ENCODE data around the gene TSC2.
A peak's percentile ranks its signal among the peaks of the same experiment; 100 is the strongest.
"Not testable (repeated sequence)": the region's sequence is repeated elsewhere in the genome, so short reads cannot be mapped to it uniquely, and the experiment has no call there.

Gene TSC2

DNA sequence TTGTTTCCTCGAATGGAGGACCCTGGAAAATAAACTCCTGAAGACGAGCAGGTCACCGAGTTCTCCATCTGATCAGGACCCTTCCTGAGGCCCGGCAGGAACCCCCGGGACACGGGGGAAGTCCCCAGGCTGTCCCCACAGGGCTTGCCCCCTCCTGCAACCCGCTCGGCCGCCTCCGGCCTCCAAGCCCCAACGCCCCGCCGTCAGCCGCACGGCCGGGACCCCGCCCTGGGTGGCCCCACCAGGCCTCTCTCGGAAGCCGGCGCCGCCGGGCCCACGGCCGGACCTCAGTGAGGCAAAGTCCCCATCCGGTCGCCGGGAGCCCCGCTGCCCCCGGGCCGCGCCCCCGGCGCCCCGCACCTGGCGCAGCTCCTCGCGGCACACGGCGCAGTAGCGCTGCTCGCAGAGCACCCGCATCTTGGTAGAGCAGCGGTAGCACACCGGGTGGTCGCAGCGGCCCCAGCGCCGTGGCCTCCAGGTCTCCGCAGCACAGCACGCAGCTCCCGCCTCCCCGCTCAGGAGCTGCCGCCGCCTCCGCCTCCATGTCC is 38.5 kb upstream of the TSC2 start:
- DNase-seq: no peak
- H3K27me3 ChIP-seq: no peaks in the 10 kb centered on the region
- H3K9me3 ChIP-seq: no peaks in the 10 kb centered on the region
- TF ChIP-seq, protein P1, sequence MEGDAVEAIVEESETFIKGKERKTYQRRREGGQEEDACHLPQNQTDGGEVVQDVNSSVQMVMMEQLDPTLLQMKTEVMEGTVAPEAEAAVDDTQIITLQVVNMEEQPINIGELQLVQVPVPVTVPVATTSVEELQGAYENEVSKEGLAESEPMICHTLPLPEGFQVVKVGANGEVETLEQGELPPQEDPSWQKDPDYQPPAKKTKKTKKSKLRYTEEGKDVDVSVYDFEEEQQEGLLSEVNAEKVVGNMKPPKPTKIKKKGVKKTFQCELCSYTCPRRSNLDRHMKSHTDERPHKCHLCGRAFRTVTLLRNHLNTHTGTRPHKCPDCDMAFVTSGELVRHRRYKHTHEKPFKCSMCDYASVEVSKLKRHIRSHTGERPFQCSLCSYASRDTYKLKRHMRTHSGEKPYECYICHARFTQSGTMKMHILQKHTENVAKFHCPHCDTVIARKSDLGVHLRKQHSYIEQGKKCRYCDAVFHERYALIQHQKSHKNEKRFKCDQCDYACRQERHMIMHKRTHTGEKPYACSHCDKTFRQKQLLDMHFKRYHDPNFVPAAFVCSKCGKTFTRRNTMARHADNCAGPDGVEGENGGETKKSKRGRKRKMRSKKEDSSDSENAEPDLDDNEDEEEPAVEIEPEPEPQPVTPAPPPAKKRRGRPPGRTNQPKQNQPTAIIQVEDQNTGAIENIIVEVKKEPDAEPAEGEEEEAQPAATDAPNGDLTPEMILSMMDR (IDR thresholded peaks at IDR 0.05; ENCODE audit: low read depth, low read length): no peak
- H3K4me1 ChIP-seq: peaks cover 26% of the 10 kb centered on the region
- peak overlapping the region; percentile 91 for H3K4me3 ChIP-seq (ENCODE audit: low read depth, low read length)
- peaks cover 17% of the 10 kb centered on the region for H3K36me3 ChIP-seq

DNA sequence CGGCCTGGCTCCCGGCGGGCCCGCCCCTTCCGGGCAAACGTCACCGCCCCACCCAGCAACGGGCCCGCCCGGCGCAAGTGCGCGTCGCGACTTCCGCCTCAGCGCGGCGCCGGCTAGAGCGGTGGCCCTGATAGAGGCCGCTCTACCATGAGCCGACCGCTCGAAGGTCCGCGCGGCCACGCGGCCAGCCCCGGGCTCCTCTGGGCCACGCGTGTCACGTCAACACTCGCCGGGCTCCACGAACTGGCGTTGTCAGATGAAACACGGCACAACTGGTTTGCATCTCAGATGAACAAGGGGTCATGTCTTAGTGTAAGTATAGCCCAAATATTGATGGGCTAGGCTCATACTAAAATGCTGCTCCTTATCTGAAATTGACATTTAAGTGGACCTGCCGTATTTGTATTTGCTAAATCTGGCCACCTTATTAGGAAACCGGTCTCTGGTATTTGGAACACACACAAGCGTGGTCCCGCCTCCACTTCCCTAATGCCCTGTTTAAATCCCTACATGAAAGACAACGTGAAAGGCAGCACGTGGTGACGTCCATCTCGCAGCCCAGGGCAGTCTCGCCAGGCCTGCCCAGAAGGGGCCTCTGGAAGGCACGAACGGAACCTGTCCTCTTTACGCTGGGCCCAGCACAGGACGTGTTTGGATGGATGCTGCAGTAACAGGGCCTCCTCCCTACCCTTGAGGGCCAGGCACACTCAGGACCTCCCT is 37.8 kb upstream of the TSC2 start, which contains the start of gene ZNF598:
Gene ZNF598, minus strand, starts transcription at position 31 of the 720 bp plus-strand sequence.
- Histone ChIP-seq H3K4me1 (peaks cover 19% of the 10 kb centered on the region), H3K36me3 (peaks cover 11% of the 10 kb centered on the region), H3K9me3 (no peaks in the 10 kb centered on the region), H3K4me3 (ENCODE audit: low read depth, low read length) (peak within 1 kb of the TSS; percentile 91), H3K27me3 (no peaks in the 10 kb centered on the region)
- DNase-seq: peak; percentile 91
- TF ChIP-seq, protein P1 (IDR thresholded peaks at IDR 0.05; ENCODE audit: low read depth, low read length): no peak

DNA sequence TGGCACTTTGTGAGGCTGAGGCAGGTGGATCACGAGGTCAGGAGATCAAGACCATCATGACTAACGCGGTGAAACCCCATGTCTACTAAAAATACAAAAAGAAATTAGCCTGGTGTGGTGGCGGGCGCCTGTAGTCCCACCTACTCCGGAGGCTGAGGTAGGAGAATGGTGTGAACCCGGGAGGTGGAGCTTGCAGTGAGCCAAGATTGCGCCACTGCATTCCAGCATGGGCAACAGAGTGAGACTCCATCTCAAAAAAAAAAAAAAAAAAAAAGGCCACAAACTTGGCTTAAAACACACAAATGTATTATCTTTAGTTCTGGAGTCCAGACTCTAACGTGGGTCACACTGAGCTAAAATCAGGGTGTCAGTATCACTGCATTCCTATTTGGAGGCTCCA is 36.1 kb upstream of the TSC2 start:
- not testable (repeated sequence) for H3K27me3 ChIP-seq; H3K4me3 ChIP-seq (ENCODE audit: low read depth, low read length); H3K9me3 ChIP-seq; DNase-seq; H3K4me1 ChIP-seq
- H3K36me3 ChIP-seq: peaks cover 11% of the 10 kb centered on the region

DNA sequence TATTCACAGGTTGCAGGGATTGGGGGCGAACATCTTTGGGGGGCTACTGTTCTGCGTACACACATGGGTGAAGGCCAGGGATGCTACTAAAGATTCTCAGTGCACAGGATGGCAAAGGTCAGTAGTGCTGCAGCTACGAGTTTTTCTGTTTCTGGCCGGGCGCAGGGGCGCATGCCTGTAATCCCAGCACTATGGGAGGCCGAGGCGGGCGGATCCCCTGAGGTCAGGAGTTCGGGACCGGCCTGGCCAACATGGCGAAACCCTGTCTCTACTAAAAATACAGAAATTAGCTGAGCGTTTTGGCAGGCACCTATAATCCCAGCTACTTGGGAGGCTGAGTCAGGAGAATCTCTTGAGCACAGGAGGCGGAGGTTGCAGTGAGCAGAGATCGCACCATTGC is 34.3 kb upstream of the TSC2 start:
- Histone ChIP-seq H3K4me1 (no peaks in the 10 kb centered on the region; the same call in 1 of the 2 replicates), H3K36me3 (no peaks in the 10 kb centered on the region), H3K9me3 (no peaks in the 10 kb centered on the region), H3K27me3 (no peaks in the 10 kb centered on the region), H3K4me3 (ENCODE audit: low read depth, low read length) (no peak overlapping the region)
- TF ChIP-seq, protein P1 (IDR thresholded peaks at IDR 0.05; ENCODE audit: low read depth, low read length): no peak
- no peak for DNase-seq

DNA sequence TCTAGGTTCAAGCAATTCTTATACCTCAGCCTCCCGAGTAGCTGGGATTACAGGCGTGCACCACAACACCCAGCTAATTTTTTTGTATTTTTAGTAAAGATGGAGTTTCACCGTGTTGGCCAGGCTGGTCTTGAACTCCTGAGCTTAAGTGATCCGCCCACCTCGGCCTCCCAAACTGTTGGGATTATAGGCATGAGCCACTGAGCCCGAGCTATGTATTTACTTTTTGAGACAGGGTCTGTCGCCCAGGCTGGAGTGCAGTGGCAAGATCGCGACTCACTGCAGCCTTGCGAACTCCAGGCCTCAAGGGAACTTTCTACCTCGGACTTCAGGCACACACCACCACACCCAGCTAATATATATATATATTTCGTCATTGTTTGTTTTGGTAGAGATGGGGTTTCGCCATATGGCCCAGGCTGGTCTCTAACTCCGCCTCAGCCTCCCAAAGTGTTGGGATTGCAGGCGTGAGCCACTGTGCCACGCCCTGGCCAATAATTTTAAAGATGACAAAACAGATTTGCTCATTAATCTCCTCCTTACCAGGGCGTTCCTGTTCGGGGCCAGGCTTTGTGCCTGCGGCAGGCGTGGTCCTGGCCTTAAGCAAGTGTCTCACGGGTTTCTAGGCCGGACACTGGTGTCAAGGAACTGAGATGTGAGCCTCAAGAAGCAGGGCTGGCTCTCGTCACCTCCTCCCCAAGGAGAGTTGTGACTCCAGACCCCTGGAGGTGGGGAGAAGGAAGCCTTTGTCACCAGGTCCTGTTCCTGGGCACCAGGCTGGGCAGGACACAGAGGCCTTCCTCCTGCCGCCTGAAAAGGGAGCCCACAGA is 32.5 kb upstream of the TSC2 start:
- Histone ChIP-seq H3K36me3 (no peaks in the 10 kb centered on the region), H3K27me3 (no peaks in the 10 kb centered on the region), H3K4me3 (ENCODE audit: low read depth, low read length) (no peak overlapping the region), H3K4me1 (no peaks in the 10 kb centered on the region; the same call in 1 of the 2 replicates), H3K9me3 (no peaks in the 10 kb centered on the region)
- no peak for DNase-seq
- TF ChIP-seq, protein P1 (IDR thresholded peaks at IDR 0.05; ENCODE audit: low read depth, low read length): no peak

DNA sequence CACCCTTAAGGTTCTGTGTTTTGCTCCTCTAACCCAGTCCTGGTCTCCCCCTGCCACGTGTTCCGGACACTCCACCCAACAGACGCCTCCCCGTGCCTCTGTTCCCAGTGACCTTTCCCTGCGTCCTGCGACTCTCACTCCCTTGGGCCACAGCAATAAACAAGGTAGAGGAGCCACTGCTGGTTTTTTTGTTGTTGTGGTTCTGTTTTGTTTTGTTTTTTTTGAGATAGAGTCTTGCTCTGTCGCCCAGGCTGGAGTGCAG is 31.9 kb upstream of the TSC2 start:
- H3K4me1 ChIP-seq: no peaks in the 10 kb centered on the region
- H3K4me3 ChIP-seq (ENCODE audit: low read depth, low read length): no peak overlapping the region

More for the DNA sequence above, 31.9 kb upstream of the TSC2 start:
- TF ChIP-seq, protein P1 (IDR thresholded peaks at IDR 0.05; ENCODE audit: low read depth, low read length): no peak
- no peaks in the 10 kb centered on the region for H3K27me3 ChIP-seq
- no peaks in the 10 kb centered on the region for H3K9me3 ChIP-seq
- no peak for DNase-seq
- H3K36me3 ChIP-seq: no peaks in the 10 kb centered on the region

Measured in BE2C (cell line).